Calu3 (cell line): ENCODE data around the gene SLC8A3. TPM values are rescaled to one million over a fixed set of nuclear protein-coding genes. Genes with fewer than 3 reads are reported as not detected.

Source experiments
- BruUV-seq: library from RNA; stranded (reverse); fragments of 400-500 nt; replicated peaks from 2 replicates; lab custom pipeline; 2021; lab: Mats Ljungman, UMichigan
- CTCF ChIA-PET: fragments of 300-600 bp; sonication (Branson Sonifier 250); formaldehyde crosslinking; loops from one replicate; lab custom pipeline; 2022; ENCODE audit warnings: antibody characterized with exemption; lab: Charles Lee
- DNase-seq: peaks from one replicate; pipeline ENCODE4 v3.0.0; 2022
- H3K27ac Mint-ChIP-seq: one replicate; pipeline ENCODE4 v1.8.0; 2022; ENCODE audit warnings: mixed read lengths; ENCODE audit not compliant: unreplicated experiment
- H3K27me3 Mint-ChIP-seq: one replicate; pipeline ENCODE4 v1.8.0; 2022; ENCODE audit warnings: mixed read lengths; ENCODE audit not compliant: unreplicated experiment
- H3K36me3 Mint-ChIP-seq: one replicate; pipeline ENCODE4 v1.8.0; 2022; ENCODE audit warnings: mild to moderate bottlenecking, moderate library complexity, mixed read lengths; ENCODE audit not compliant: insufficient read depth, unreplicated experiment
- H3K4me1 Mint-ChIP-seq: one replicate; pipeline ENCODE4 v1.8.0; 2022; ENCODE audit warnings: mild to moderate bottlenecking, low read depth, mixed read lengths; ENCODE audit not compliant: unreplicated experiment
- H3K4me3 Mint-ChIP-seq: one replicate; pipeline ENCODE4 v1.8.0; 2022; ENCODE audit warnings: mild to moderate bottlenecking, low read depth, moderate library complexity, mixed read lengths; ENCODE audit not compliant: unreplicated experiment
- H3K9me3 Mint-ChIP-seq: one replicate; pipeline ENCODE4 v1.8.0; 2022; ENCODE audit warnings: low read depth, mixed read lengths; ENCODE audit not compliant: unreplicated experiment
- CTCF ChIP-seq: fragments of 200-600 bp; IDR thresholded peaks from one replicate; pipeline ENCODE4 v1.8.0; 2022; ENCODE audit warnings: antibody characterized with exemption; ENCODE audit not compliant: unreplicated experiment
- intact Hi-C: fragments of 100-400 bp; cut with micrococcal nuclease; formaldehyde crosslinking; loops from one replicate; pipeline ENCODE4 v1.10.0; 2022; ENCODE audit not compliant: unreplicated experiment
- total RNA-seq: library from RNA; stranded (reverse); gene quantifications from 2 replicates; pipeline ENCODE4 v1.2.3, GENCODE V29; 2022

SLC8A3 gene
- total RNA-seq, 1 experiment from 2014 or later: not detected

GRCh38 chr14:70057519-70058136 lies 131.1 kb downstream of the SLC8A3 start:
- Mint-ChIP-seq H3K4me3 (no peak overlapping the region), H3K9me3 (no peaks in the 10 kb centered on the region), H3K36me3 (peaks cover 10% of the 10 kb centered on the region), H3K27me3 (peaks cover 38% of the 10 kb centered on the region), H3K4me1 (peaks cover 15% of the 10 kb centered on the region), H3K27ac (no peak overlapping the region)
- intact Hi-C loops: no loop called here
- DNase-seq: no peak
- no TSS peak for BruUV-seq
- TF ChIP-seq CTCF: no peak
- CTCF ChIA-PET: interaction anchor here (1.7 kb wide), 1 partner anchor 16 kb away, joined by 4 read pairs; no protein-coding TSS in a partner anchor

DNA sequence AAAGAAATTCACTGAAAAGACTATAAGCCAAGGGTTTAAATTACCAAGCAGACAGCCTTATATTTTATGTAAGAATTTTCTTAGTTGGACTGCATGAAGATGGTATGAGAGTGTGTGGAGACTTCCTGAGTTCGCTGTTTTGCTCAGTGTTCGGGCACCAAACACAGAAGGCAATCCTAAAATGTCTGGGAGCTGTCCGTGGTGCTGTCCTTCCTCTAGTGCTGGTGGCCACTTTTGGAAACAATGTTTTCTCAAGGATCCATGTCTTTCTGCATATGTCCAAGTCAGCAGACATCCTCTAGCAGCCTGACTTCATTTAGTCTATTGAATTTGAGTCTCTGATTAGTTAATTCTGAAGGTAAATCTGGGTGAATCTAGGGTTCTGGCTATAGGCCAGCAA lies 135.8 kb downstream of the SLC8A3 start:
- DNase-seq: peak; percentile 56
- Mint-ChIP-seq H3K4me3 (no peak overlapping the region), H3K27ac (no peak overlapping the region), H3K36me3 (no peaks in the 10 kb centered on the region), H3K4me1 (peaks cover 9% of the 10 kb centered on the region), H3K27me3 (peaks cover 38% of the 10 kb centered on the region), H3K9me3 (no peaks in the 10 kb centered on the region)
- CTCF ChIA-PET: interaction anchor here (1.3 kb wide), 1 partner anchor 21 kb away, joined by 5 read pairs; no protein-coding TSS in a partner anchor
- TF ChIP-seq CTCF: no peak
- intact Hi-C loops: no loop called here
- no TSS peak for BruUV-seq

- no TSS peak for BruUV-seq
- peaks cover 35% of the 10 kb centered on the region for H3K4me1 Mint-ChIP-seq
- no peaks in the 10 kb centered on the region for H3K36me3 Mint-ChIP-seq
- H3K27ac Mint-ChIP-seq: no peak overlapping the region
- H3K4me3 Mint-ChIP-seq: no peak overlapping the region
- H3K9me3 Mint-ChIP-seq: no peaks in the 10 kb centered on the region
- TF ChIP-seq CTCF: no peak
- CTCF ChIA-PET: no interaction called here
- DNase-seq: no peak
- intact Hi-C loops: no loop called here
- H3K27me3 Mint-ChIP-seq: peaks cover 19% of the 10 kb centered on the region
Measured at GRCh38 chr14:70050136-70050535, 138.6 kb downstream of the SLC8A3 start.

GRCh38 chr14:70049605-70050004 lies 139.1 kb downstream of the SLC8A3 start:
- no peak overlapping the region for H3K27ac Mint-ChIP-seq
- H3K36me3 Mint-ChIP-seq: no peaks in the 10 kb centered on the region
- BruUV-seq: no TSS peak
- TF ChIP-seq CTCF: no peak
- H3K4me3 Mint-ChIP-seq: no peak overlapping the region
- H3K27me3 Mint-ChIP-seq: peaks cover 16% of the 10 kb centered on the region
- CTCF ChIA-PET: no interaction called here
- no peaks in the 10 kb centered on the region for H3K9me3 Mint-ChIP-seq
- no peak for DNase-seq
- peaks cover 40% of the 10 kb centered on the region for H3K4me1 Mint-ChIP-seq
- intact Hi-C loops: loop anchor here (2.0 kb wide), 1 partner anchor 207 kb away; no protein-coding TSS in a partner anchor
